HepG2 (cell line): ENCODE measurements around the gene STK24. TPM values are rescaled to one million over a fixed set of nuclear protein-coding genes. Genes with fewer than 3 reads are reported as not detected.

ENCODE experiments used
- ARNT2 ChIP-seq: sonication (generic); formaldehyde crosslinking; IDR thresholded peaks from 2 replicates; pipeline ENCODE4 v1.8.0; 2022; ENCODE audit warnings: mild to moderate bottlenecking, low read depth, missing genetic modification reagents, moderate library complexity
- ATF7-NPFF ChIP-seq: sonication (generic); formaldehyde crosslinking; IDR thresholded peaks from 2 replicates; pipeline ENCODE4 v1.8.1; 2023; ENCODE audit warnings: mild to moderate bottlenecking, low read depth, missing genetic modification reagents, moderate library complexity
- EED ChIP-seq: sonication (generic); formaldehyde crosslinking; IDR thresholded peaks from 2 replicates; pipeline ENCODE4 v1.5.0; 2020; ENCODE audit warnings: mild to moderate bottlenecking, missing genetic modification reagents
- FOSL1 ChIP-seq: sonication (generic); formaldehyde crosslinking; IDR thresholded peaks from 2 replicates; pipeline ENCODE4 v1.9.0; 2021; ENCODE audit warnings: missing genetic modification reagents, borderline replicate concordance
- IRF9 ChIP-seq: sonication (generic); formaldehyde crosslinking; IDR thresholded peaks from 2 replicates; pipeline ENCODE4 v1.8.0; 2022; ENCODE audit warnings: missing genetic modification reagents, mild to moderate bottlenecking, borderline replicate concordance
- KAT7 ChIP-seq: IDR thresholded peaks from 2 replicates; pipeline ENCODE4 v1.6.1; 2018; ENCODE audit warnings: borderline replicate concordance, missing compliant biosample characterization
- NCOA5 ChIP-seq: sonication (generic); formaldehyde crosslinking; IDR thresholded peaks from 2 replicates; pipeline ENCODE4 v1.4.0; 2020; ENCODE audit warnings: missing genetic modification reagents
- PATZ1 ChIP-seq: sonication (generic); formaldehyde crosslinking; IDR thresholded peaks from 2 replicates; pipeline ENCODE4 v1.4.0; 2020; ENCODE audit warnings: missing genetic modification reagents
- PHB2 ChIP-seq: fragments of 450-650 bp; IDR thresholded peaks from 2 replicates; pipeline ENCODE4 v1.6.1; 2018; ENCODE audit not compliant: partially characterized antibody
- RFX1 ChIP-seq: fragments of 450-650 bp; IDR thresholded peaks from 2 replicates; pipeline ENCODE4 v1.6.1; 2017
- SIN3A ChIP-seq: IDR thresholded peaks from 2 replicates; pipeline ENCODE4 v1.6.1; 2011; ENCODE audit warnings: low read depth, mild to moderate bottlenecking, control low read depth, low read length, borderline replicate concordance
- TARDBP ChIP-seq: sonication (generic); formaldehyde crosslinking; IDR thresholded peaks from 2 replicates; pipeline ENCODE4 v1.8.0; 2022; ENCODE audit warnings: mild to moderate bottlenecking, missing genetic modification reagents
- USF2 ChIP-seq, 2 experiments: sonication (generic) in 1 of 2; formaldehyde crosslinking in 1 of 2; IDR thresholded peaks; 2 replicates each; pipeline versions ENCODE4 v1.5.1 to v1.6.1; 2011 to 2020; ENCODE audit warnings: borderline replicate concordance in 1 of 2, low read depth in 1 of 2, low read length in 1 of 2, mild to moderate bottlenecking in 1 of 2, missing genetic modification reagents in 1 of 2, moderate library complexity in 1 of 2
- ZFP37 ChIP-seq: sonication (generic); formaldehyde crosslinking; IDR thresholded peaks from 2 replicates; pipeline ENCODE4 v1.4.0; 2020; ENCODE audit warnings: missing genetic modification reagents, borderline replicate concordance
- ZNF329 ChIP-seq: sonication (generic); formaldehyde crosslinking; IDR thresholded peaks from 2 replicates; pipeline ENCODE4 v1.9.0; 2021; ENCODE audit warnings: low read depth, mild to moderate bottlenecking, missing genetic modification reagents
- ZNF362 ChIP-seq: sonication (generic); formaldehyde crosslinking; IDR thresholded peaks from 2 replicates; pipeline ENCODE4 v1.4.0; 2020; ENCODE audit warnings: missing genetic modification reagents, mild to moderate bottlenecking, borderline replicate concordance
- ZNF570 ChIP-seq: sonication (generic); formaldehyde crosslinking; IDR thresholded peaks from 2 replicates; pipeline ENCODE4 v1.4.0; 2020; ENCODE audit warnings: mild to moderate bottlenecking, missing genetic modification reagents, borderline replicate concordance
- ZNF577 ChIP-seq: sonication (generic); formaldehyde crosslinking; IDR thresholded peaks from 2 replicates; pipeline ENCODE4 v1.4.0; 2020; ENCODE audit warnings: mild to moderate bottlenecking, low read depth, missing genetic modification reagents, borderline replicate concordance
- ZNF597 ChIP-seq: sonication (generic); formaldehyde crosslinking; IDR thresholded peaks from 2 replicates; pipeline ENCODE4 v1.5.0; 2020; ENCODE audit warnings: missing genetic modification reagents
- ZNF740 ChIP-seq: sonication (generic); formaldehyde crosslinking; IDR thresholded peaks from 2 replicates; pipeline ENCODE4 v1.4.0; 2020; ENCODE audit warnings: missing genetic modification reagents
- polyA plus RNA-seq, 8 experiments: library from polyadenylated mRNA; depleted of rRNA in 3 of 8; stranded (reverse) in 7 of 8; unstranded in 1 of 8; fragments of >200 nt; fragmentation: Illumina TruSeq in 4 of 8; extraction: Trizol in 4 of 8; gene quantifications; 2 replicates each; pipeline versions ENCODE4 v1.2.1 to v1.2.3, GENCODE V29; 2011 to 2016; ENCODE audit warnings: low read depth in 4 of 8, missing spikeins in 1 of 8, mixed read lengths in 1 of 8; ENCODE audit not compliant: insufficient read depth in 1 of 8
- total RNA-seq, 5 experiments: library from RNA; depleted of rRNA; stranded (reverse); fragments of >200 nt; fragmentation: Illumina TruSeq; extraction: Trizol; gene quantifications; 2 replicates each; pipeline ENCODE4 v1.2.3, GENCODE V29; 2016; ENCODE audit warnings: low read depth in 1 of 5

STK24 gene
- total and polyA plus RNA-seq, 2 of the 13 experiments (the other 11 are each of a cell fraction or from before 2014, with no cell fraction given), result 51.3 to 73.0 TPM

- TF ChIP-seq USF2 (IDR thresholded peaks at IDR 0.05; ENCODE audit: low read depth, low read length), result no peak
- no peak for TF ChIP-seq USF2 (CRISPR knock-in tag; IDR thresholded peaks at IDR 0.05; ENCODE audit: borderline replicate concordance)
- no peak for TF ChIP-seq ZNF329 (CRISPR knock-in tag)
- no peak for TF ChIP-seq FOSL1 (CRISPR knock-in tag)
- TF ChIP-seq ARNT2 (CRISPR knock-in tag), result 0 out of 2 replicates have a peak, but pooled peaks have one; percentile 60
- no peak for TF ChIP-seq ZNF577 (CRISPR knock-in tag)
- TF ChIP-seq ATF7-NPFF (CRISPR knock-in tag), result no peak; the same call in 1 of the 2 replicates
- no peak; the same call in 1 of the 2 replicates for TF ChIP-seq SIN3A
- no peak for TF ChIP-seq PHB2
- no peak for TF ChIP-seq TARDBP (CRISPR knock-in tag)
- no peak for TF ChIP-seq ZNF362 (CRISPR knock-in tag)
- TF ChIP-seq IRF9 (CRISPR knock-in tag), result 0 out of 2 replicates have a peak, but pooled peaks have one; percentile 57
- no peak for TF ChIP-seq RFX1
- no peak for TF ChIP-seq KAT7 (CRISPR knock-in tag)
- TF ChIP-seq NCOA5 (CRISPR knock-in tag), result no peak
- TF ChIP-seq ZNF570, result no peak
- TF ChIP-seq ZNF740, result no peak
- TF ChIP-seq EED, result no peak
- TF ChIP-seq ZFP37, result no peak
- no peak for TF ChIP-seq ZNF597 (CRISPR knock-in tag)
- peak; percentile 59 for TF ChIP-seq PATZ1
Measured at GRCh38 chr13:98576963-98577835, at the start of gene STK24 (continued).
